Gastrocnemius medialis (tissue), 4 donors: Measurements from ENCODE around the gene JAG2. TPM values are rescaled to one million over a fixed set of nuclear protein-coding genes. Genes with fewer than 3 reads are reported as not detected.

ENCODE experiments used
- ATAC-seq, 2 donors: fragments of 150-250 bp; one replicate each; pipeline ENCODE4 v1.9.1; 2016
- DNase-seq, 2 donors: peaks; one replicate each; pipeline ENCODE4 v3.0.0-alpha.2; 2019
- H3K27ac ChIP-seq, 4 donors: fragments of 200-600 bp; sonication (generic); 1 replicate in 1 of 4; 2 replicates in 3 of 4; pipeline ENCODE4 v1.5.1; 2016 to 2018; ENCODE audit warnings: mild to moderate bottlenecking in 2 of 4, moderate library complexity in 1 of 4
- H3K27me3 ChIP-seq, 3 donors: fragments of 200-600 bp; sonication (generic) in 2 of 3; 1 replicate in 1 of 3; 2 replicates in 2 of 3; pipeline versions ENCODE4 v1.5.1 to v1.6.0; 2016 to 2019; ENCODE audit warnings: mild to moderate bottlenecking in 1 of 3, moderate library complexity in 1 of 3
- H3K36me3 ChIP-seq, 2 donors: fragments of 200-600 bp; sonication (generic) in 1 of 2; one replicate each; pipeline ENCODE4 v1.5.1; 2017 to 2018
- H3K4me1 ChIP-seq, 2 donors: fragments of 200-600 bp; sonication (generic) in 1 of 2; one replicate each; pipeline ENCODE4 v1.5.1; 2016 to 2017; ENCODE audit warnings: mild to moderate bottlenecking in 2 of 2
- H3K4me3 ChIP-seq, 4 donors: fragments of 200-600 bp; sonication (generic) in 3 of 4; 1 replicate in 1 of 4; 2 replicates in 3 of 4; pipeline ENCODE4 v1.5.1; 2016 to 2019; ENCODE audit warnings: mild to moderate bottlenecking in 2 of 4
- H3K9me3 ChIP-seq, 3 donors: fragments of 200-600 bp; sonication (generic) in 2 of 3; 1 replicate in 1 of 3; 2 replicates in 2 of 3; pipeline ENCODE4 v1.5.1; 2016 to 2019
- CTCF ChIP-seq, 5 experiments: fragments of 450-650 bp in 3 of 5; fragments of 200-600 bp in 2 of 5; sonication (generic) in 2 of 5; IDR thresholded peaks in 4 of 5; conservative IDR thresholded peaks in 1 of 5; 1 replicate in 4 of 5; 2 replicates in 1 of 5; pipeline ENCODE4 v1.5.1; 2016 to 2019; ENCODE audit warnings: antibody characterized with exemption in 5 of 5, mild to moderate bottlenecking in 3 of 5, moderate library complexity in 3 of 5
- POLR2A ChIP-seq, 2 donors: fragments of 450-650 bp; IDR thresholded peaks; one replicate each; pipeline ENCODE4 v1.6.1; 2017; ENCODE audit warnings: antibody characterized with exemption in 2 of 2, mild to moderate bottlenecking in 2 of 2, moderate library complexity in 2 of 2
- in situ Hi-C, 4 donors: fragments of 200-750 bp; cut with MboI; loops; one replicate each; pipeline versions ENCODE4 v1.15.0 to v1.8.0; 2017; ENCODE audit warnings: low sequenced_read_pairs in 4 of 4
- intact Hi-C: fragments of 100-400 bp; cut with DNase I; formaldehyde crosslinking; loops from one replicate; pipeline ENCODE4 v1.15.1; 2023; ENCODE audit warnings: low total_unique reads
- total RNA-seq, 4 donors: library from RNA; depleted of rRNA; stranded (reverse); fragments of >200 nt; gene quantifications; one replicate each; pipeline versions ENCODE4 v1.1.0 to v1.2.3, GENCODE V29; 2016

JAG2 gene
- total RNA-seq, 4 donors from 2014 or later, result 8.0 to 17.9 (median 15.7) TPM

GRCh38 chr14:105208738-105209075, 40.1 kb upstream of the JAG2 start:
- Histone ChIP-seq H3K36me3 (peaks cover 0 to 12% of the 10 kb centered on the region in 2 donors), H3K4me1 (peaks cover 5 to 24% of the 10 kb centered on the region in 2 donors), H3K9me3 (no peaks in the 10 kb centered on the region), H3K27me3 (no peaks in the 10 kb centered on the region), H3K27ac (no peak overlapping the region), H3K4me3 (no peak overlapping the region)
- no peak for DNase-seq
- TF ChIP-seq POLR2A (IDR thresholded peaks at IDR 0.05), result no peak
- no peak for TF ChIP-seq CTCF (IDR thresholded peaks at IDR 0.05 in 4 of 5, conservative IDR thresholded peaks at IDR 0.05 in 1 of 5)
- no peak for ATAC-seq
- in situ Hi-C loops, result loop anchor here in 1 of 4 donors (25.0 kb wide), 1 partner anchor 129 kb away; no protein-coding TSS in a partner anchor
- intact Hi-C loops, result no loop called here

GRCh38 chr14:105207996-105208737, 39.6 kb upstream of the JAG2 start:
- intact Hi-C loops (no loop called here), in situ Hi-C loops (loop anchor here in 1 of 4 donors (25.0 kb wide), 1 partner anchor 129 kb away; no protein-coding TSS in a partner anchor)
- ATAC-seq (no peak), DNase-seq (no peak)
- Histone ChIP-seq H3K36me3 (peaks cover 0 to 12% of the 10 kb centered on the region in 2 donors), H3K4me3 (no peak overlapping the region), H3K27me3 (no peaks in the 10 kb centered on the region), H3K4me1 (peaks cover 1 to 26% of the 10 kb centered on the region in 2 donors), H3K27ac (no peak overlapping the region), H3K9me3 (no peaks in the 10 kb centered on the region)
- no peak for TF ChIP-seq POLR2A (IDR thresholded peaks at IDR 0.05)
- no peak for TF ChIP-seq CTCF (IDR thresholded peaks at IDR 0.05 in 4 of 5, conservative IDR thresholded peaks at IDR 0.05 in 1 of 5)

- Histone ChIP-seq H3K9me3 (no peaks in the 10 kb centered on the region), H3K27me3 (no peaks in the 10 kb centered on the region), H3K4me1 (peaks cover 3 to 30% of the 10 kb centered on the region in 2 donors), H3K36me3 (peaks cover 0 to 12% of the 10 kb centered on the region in 2 donors), H3K27ac (no peak overlapping the region), H3K4me3 (no peak overlapping the region)
- no peak for TF ChIP-seq CTCF (IDR thresholded peaks at IDR 0.05 in 4 of 5, conservative IDR thresholded peaks at IDR 0.05 in 1 of 5)
- TF ChIP-seq POLR2A (IDR thresholded peaks at IDR 0.05), result no peak
- in situ Hi-C loops (loop anchor here in 1 of 4 donors (25.0 kb wide), 1 partner anchor 130 kb away; no protein-coding TSS in a partner anchor), intact Hi-C loops (no loop called here)
- ATAC-seq (no peak), DNase-seq (no peak)
Measured at GRCh38 chr14:105207460-105207901, 38.9 kb upstream of the JAG2 start.

GRCh38 chr14:105206873-105207272, 38.3 kb upstream of the JAG2 start:
- Histone ChIP-seq H3K4me1 (peaks cover 3 to 30% of the 10 kb centered on the region in 2 donors), H3K9me3 (no peaks in the 10 kb centered on the region), H3K27ac (no peak overlapping the region), H3K27me3 (no peaks in the 10 kb centered on the region), H3K4me3 (no peak overlapping the region), H3K36me3 (peaks cover 0 to 12% of the 10 kb centered on the region in 2 donors)
- no peak for TF ChIP-seq POLR2A (IDR thresholded peaks at IDR 0.05)
- no peak for TF ChIP-seq CTCF (IDR thresholded peaks at IDR 0.05 in 4 of 5, conservative IDR thresholded peaks at IDR 0.05 in 1 of 5)
- ATAC-seq, result no peak
- intact Hi-C loops, result no loop called here
- no peak for DNase-seq
- in situ Hi-C loops, result loop anchor here in 1 of 4 donors (25.0 kb wide), 1 partner anchor 130 kb away; no protein-coding TSS in a partner anchor
